Heart left ventricle (tissue), 16 donors: ENCODE data around the gene IFIT2. TPM values are rescaled to one million over a fixed set of nuclear protein-coding genes. Genes with fewer than 3 reads are reported as not detected.

Experiments
- ATAC-seq, 4 donors: fragments of 200-7000 bp; cut with Tn5 transposase; one replicate each; pipeline ENCODE4 v1.9.1; 2020 to 2022; ENCODE audit warnings: moderate library complexity in 4 of 4, mild to moderate bottlenecking in 3 of 4, moderate number of reproducible peaks in 1 of 4
- DNase-seq, 5 donors: peaks; one replicate each; pipeline ENCODE4 v3.0.0-alpha.2; 2020
- H3K27ac ChIP-seq, 12 donors: fragments of 200-600 bp; sonication (generic) in 4 of 12; one replicate each; pipeline versions ENCODE4 v1.5.0 to v1.8.0; 2016 to 2022; ENCODE audit warnings: mild to moderate bottlenecking in 2 of 12
- H3K27me3 ChIP-seq, 9 donors: fragments of 200-600 bp; sonication (generic) in 2 of 9; one replicate each; pipeline versions ENCODE4 v1.5.1 to v1.8.0; 2016 to 2022; ENCODE audit warnings: mild to moderate bottlenecking in 3 of 9
- H3K36me3 ChIP-seq, 9 donors: fragments of 200-600 bp; sonication (generic) in 2 of 9; one replicate each; pipeline versions ENCODE4 v1.5.0 to v1.8.0; 2018 to 2022; ENCODE audit warnings: mild to moderate bottlenecking in 2 of 9
- H3K4me1 ChIP-seq, 12 donors: fragments of 200-600 bp; sonication (generic) in 4 of 12; one replicate each; pipeline versions ENCODE4 v1.5.0 to v1.8.0; 2016 to 2022; ENCODE audit warnings: mild to moderate bottlenecking in 3 of 12
- H3K4me3 ChIP-seq, 12 donors: fragments of 200-600 bp; sonication (generic) in 4 of 12; one replicate each; pipeline versions ENCODE4 v1.5.0 to v1.8.0; 2017 to 2022; ENCODE audit warnings: mild to moderate bottlenecking in 9 of 12, moderate library complexity in 4 of 12
- H3K9me3 ChIP-seq, 12 donors: fragments of 200-600 bp; sonication (generic) in 4 of 12; one replicate each; pipeline versions ENCODE4 v1.5.0 to v1.8.0; 2016 to 2022; ENCODE audit warnings: mild to moderate bottlenecking in 1 of 12
- POLR2A ChIP-seq, 2 donors: fragments of 450-650 bp; IDR thresholded peaks; one replicate each; pipeline ENCODE4 v1.6.1; 2017; ENCODE audit warnings: antibody characterized with exemption in 2 of 2, mild to moderate bottlenecking in 2 of 2, moderate library complexity in 2 of 2
- WGBS, 4 donors: extraction: QIAGEN DNeasy Blood & Tissue Kit in 2 of 4; methylation state at CpG; one replicate each; pipeline versions ENCODE4 v1.1.5 to v1.1.7; 2013 to 2018; 5-methylcytosine and 5-hydroxymethylcytosine counted together
- intact Hi-C, 10 donors: fragments of 100-400 bp; cut with DNase I; formaldehyde crosslinking; loops; one replicate each; pipeline versions ENCODE4 v1.11.1 to v1.14.2; 2022
- polyA plus RNA-seq, 2 donors: library from polyadenylated mRNA; stranded (reverse); fragments of 200-250 nt; gene quantifications; one replicate each; pipeline ENCODE4 v1.2.3, GENCODE V29; 2013
- total RNA-seq, 9 donors: library from RNA; depleted of rRNA in 2 of 9; stranded (reverse); fragments of >200 nt in 2 of 9; fragmentation: NEBNext Ultra II Directional in 3 of 9; extraction: Animal tissue kit (Norgen Biotek cat#: 25700) in 3 of 9; gene quantifications; one replicate each; pipeline versions ENCODE4 v1.1.0 to v1.2.4, GENCODE V29; 2016 to 2023
- TF ChIP-seq, protein P1 (sequence below), 12 donors: fragments of 200-600 bp; sonication (generic) in 4 of 12; IDR thresholded peaks; one replicate each; pipeline versions ENCODE4 v1.5.0 to v1.8.0; 2018 to 2022; ENCODE audit warnings: antibody characterized with exemption in 12 of 12, mild to moderate bottlenecking in 5 of 12
- donor health status: ischemic (EF 13 %, LVEDD 7.1; RV severe dilation, severe dysfunction).
- donor health status: healthy with polysubstance abuse.
- donor health status: DM: no; HTN: yes; CAD: no.
- donor health status: DM: no; HTN: no; CAD: no.
- donor health status: ischemic (EF 25% LVEDD 6.9; RV normal size, moderate dysfunction).
- donor health status: ischemic (EF 25% LVEDD 5.7; RV mildly dilated, moderate dysfunction).
- donor health status: healthy.
- donor health status: DM: yes; HTN: yes; CAD: no.
- donor health status: ischemic (EF 35%, LVEDD 5.7; RV mildly dilated, moderate dysfunction).
- donor health status: nonischemic (EF 11% LVEDD 7.7; RV severe dilation, severe dysfunction).
- donor health status: DM: yes; HTN: yes; CAD: no.
- donor health status: PGD.
- donor health status: ischemic (EF 29% LVEDD 5.4; RV normal size, mild dysfunction).
- donor health status: nonischemic (EF 23%, LVEDD 6.1; RV moderate dilation, normal function).

IFIT2 gene
- total and polyA plus RNA-seq, 11 donors = 2.1 to 30.2 (median 3.6) TPM

DNA sequence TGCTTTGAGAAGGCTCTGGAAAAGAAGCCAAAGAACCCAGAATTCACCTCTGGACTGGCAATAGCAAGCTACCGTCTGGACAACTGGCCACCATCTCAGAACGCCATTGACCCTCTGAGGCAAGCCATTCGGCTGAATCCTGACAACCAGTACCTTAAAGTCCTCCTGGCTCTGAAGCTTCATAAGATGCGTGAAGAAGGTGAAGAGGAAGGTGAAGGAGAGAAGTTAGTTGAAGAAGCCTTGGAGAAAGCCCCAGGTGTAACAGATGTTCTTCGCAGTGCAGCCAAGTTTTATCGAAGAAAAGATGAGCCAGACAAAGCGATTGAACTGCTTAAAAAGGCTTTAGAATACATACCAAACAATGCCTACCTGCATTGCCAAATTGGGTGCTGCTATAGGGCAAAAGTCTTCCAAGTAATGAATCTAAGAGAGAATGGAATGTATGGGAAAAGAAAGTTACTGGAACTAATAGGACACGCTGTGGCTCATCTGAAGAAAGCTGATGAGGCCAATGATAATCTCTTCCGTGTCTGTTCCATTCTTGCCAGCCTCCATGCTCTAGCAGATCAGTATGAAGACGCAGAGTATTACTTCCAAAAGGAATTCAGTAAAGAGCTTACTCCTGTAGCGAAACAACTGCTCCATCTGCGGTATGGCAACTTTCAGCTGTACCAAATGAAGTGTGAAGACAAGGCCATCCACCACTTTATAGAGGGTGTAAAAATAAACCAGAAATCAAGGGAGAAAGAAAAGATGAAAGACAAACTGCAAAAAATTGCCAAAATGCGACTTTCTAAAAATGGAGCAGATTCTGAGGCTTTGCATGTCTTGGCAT lies 4.8 kb downstream of the IFIT2 start:
- no peak overlapping the region for H3K27ac ChIP-seq

DNA sequence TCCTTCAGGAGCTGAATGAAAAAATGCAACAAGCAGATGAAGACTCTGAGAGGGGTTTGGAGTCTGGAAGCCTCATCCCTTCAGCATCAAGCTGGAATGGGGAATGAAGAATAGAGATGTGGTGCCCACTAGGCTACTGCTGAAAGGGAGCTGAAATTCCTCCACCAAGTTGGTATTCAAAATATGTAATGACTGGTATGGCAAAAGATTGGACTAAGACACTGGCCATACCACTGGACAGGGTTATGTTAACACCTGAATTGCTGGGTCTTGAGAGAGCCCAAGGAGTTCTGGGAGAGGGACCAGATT lies 5.4 kb downstream of the IFIT2 start:
- Histone ChIP-seq H3K27me3 (no peaks in the 10 kb centered on the region), H3K27ac (no peak overlapping the region), H3K4me1 (peaks cover 0 to 28% (median 16%) of the 10 kb centered on the region in 12 donors), H3K4me3 (no peak overlapping the region), H3K36me3 (peaks cover 0 to 35% (median 29%) of the 10 kb centered on the region in 9 donors), H3K9me3 (no peaks in the 10 kb centered on the region)
- no peak for DNase-seq
- TF ChIP-seq POLR2A (IDR thresholded peaks at IDR 0.05) = no peak
- TF ChIP-seq, protein P1, sequence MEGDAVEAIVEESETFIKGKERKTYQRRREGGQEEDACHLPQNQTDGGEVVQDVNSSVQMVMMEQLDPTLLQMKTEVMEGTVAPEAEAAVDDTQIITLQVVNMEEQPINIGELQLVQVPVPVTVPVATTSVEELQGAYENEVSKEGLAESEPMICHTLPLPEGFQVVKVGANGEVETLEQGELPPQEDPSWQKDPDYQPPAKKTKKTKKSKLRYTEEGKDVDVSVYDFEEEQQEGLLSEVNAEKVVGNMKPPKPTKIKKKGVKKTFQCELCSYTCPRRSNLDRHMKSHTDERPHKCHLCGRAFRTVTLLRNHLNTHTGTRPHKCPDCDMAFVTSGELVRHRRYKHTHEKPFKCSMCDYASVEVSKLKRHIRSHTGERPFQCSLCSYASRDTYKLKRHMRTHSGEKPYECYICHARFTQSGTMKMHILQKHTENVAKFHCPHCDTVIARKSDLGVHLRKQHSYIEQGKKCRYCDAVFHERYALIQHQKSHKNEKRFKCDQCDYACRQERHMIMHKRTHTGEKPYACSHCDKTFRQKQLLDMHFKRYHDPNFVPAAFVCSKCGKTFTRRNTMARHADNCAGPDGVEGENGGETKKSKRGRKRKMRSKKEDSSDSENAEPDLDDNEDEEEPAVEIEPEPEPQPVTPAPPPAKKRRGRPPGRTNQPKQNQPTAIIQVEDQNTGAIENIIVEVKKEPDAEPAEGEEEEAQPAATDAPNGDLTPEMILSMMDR (IDR thresholded peaks at IDR 0.05) = no peak
- no peak for ATAC-seq
- intact Hi-C loops = loop anchor here in 1 of 10 donors (10.0 kb wide), 1 partner anchor 108 kb away; the partner anchor contains the start of gene IFIT5

More for the DNA sequence above, 4.8 kb downstream of the IFIT2 start:
- 91 to 95% (median 94%) methylated on average over 12 to 13 of the region's 13 CpGs for WGBS, 4 donors
- Histone ChIP-seq H3K4me1 (peaks cover 0 to 28% (median 16%) of the 10 kb centered on the region in 12 donors), H3K36me3 (peaks cover 0 to 35% (median 29%) of the 10 kb centered on the region in 9 donors), H3K4me3 (no peak overlapping the region), H3K27me3 (no peaks in the 10 kb centered on the region), H3K9me3 (no peaks in the 10 kb centered on the region)
- TF ChIP-seq, protein P1 (IDR thresholded peaks at IDR 0.05) = no peak
- no peak for TF ChIP-seq POLR2A (IDR thresholded peaks at IDR 0.05)
- DNase-seq (no peak), ATAC-seq (no peak)
- intact Hi-C loops = loop anchor here in 1 of 10 donors (10.0 kb wide), 1 partner anchor 108 kb away; the partner anchor contains the start of gene IFIT5

DNA sequence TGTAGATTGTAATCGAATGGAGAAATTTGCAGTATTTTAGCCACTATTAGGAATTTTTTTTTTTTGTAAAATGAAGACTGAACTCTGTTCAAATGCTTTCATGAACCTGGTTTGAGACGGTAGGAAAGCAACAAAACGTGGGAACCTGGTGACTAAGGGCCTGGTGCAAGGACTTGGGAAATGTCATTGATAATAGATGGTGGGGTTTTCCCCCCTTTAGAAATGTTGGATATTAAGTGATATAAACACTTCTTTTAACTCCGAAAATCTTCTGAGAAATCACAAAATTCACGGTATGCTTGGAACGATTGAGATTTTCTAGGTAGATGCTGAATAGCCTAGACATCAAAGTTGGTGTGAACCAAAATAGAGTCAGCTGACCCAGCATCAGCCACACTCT lies 6.4 kb downstream of the IFIT2 start:
- no peak overlapping the region for H3K4me3 ChIP-seq
- intact Hi-C loops = loop anchor here in 1 of 10 donors (10.0 kb wide), 1 partner anchor 107 kb away; the partner anchor contains the start of gene IFIT5
- no peak for ATAC-seq
- H3K27me3 ChIP-seq = no peaks in the 10 kb centered on the region
- H3K27ac ChIP-seq = no peak overlapping the region
- peaks cover 0 to 35% (median 29%) of the 10 kb centered on the region in 9 donors for H3K36me3 ChIP-seq
- no peaks in the 10 kb centered on the region for H3K9me3 ChIP-seq
- peaks cover 0 to 19% (median 12%) of the 10 kb centered on the region in 12 donors for H3K4me1 ChIP-seq
- no peak for DNase-seq
- 94 to 97% (median 95%) methylated on average over 6 of the region's 6 CpGs for WGBS, 4 donors
- TF ChIP-seq, protein P1 (IDR thresholded peaks at IDR 0.05) = no peak
- TF ChIP-seq POLR2A (IDR thresholded peaks at IDR 0.05) = no peak

DNA sequence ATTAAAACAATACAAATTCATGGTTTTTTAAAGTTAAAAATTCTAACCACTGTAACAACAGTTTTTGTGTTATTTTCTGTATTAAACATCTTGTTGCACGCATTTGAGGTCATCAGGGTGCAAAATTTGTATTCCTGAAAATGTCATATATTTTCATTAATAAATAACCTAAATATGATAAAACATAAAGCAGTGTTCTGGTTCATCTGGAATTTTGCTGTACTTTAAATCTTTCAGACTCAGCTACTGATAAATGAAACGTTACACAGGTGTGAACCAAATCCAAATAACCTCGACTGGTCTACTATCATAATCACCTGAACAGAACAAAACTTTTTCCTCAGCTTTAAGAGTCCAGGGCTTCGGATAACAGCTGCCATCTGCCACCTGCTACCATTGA lies 6.9 kb downstream of the IFIT2 start:
- ATAC-seq (no peak), DNase-seq (no peak)
- Histone ChIP-seq H3K36me3 (peaks cover 0 to 35% (median 29%) of the 10 kb centered on the region in 9 donors), H3K27me3 (no peaks in the 10 kb centered on the region), H3K4me1 (peaks cover 0 to 15% (median 8%) of the 10 kb centered on the region in 12 donors), H3K27ac (no peak overlapping the region), H3K4me3 (no peak overlapping the region), H3K9me3 (no peaks in the 10 kb centered on the region)
- TF ChIP-seq, protein P1 (IDR thresholded peaks at IDR 0.05) = no peak
- no peak for TF ChIP-seq POLR2A (IDR thresholded peaks at IDR 0.05)
- WGBS, 4 donors = 91 to 96% (median 92%) methylated on average over 4 of the region's 4 CpGs
- intact Hi-C loops = loop anchor here in 1 of 10 donors (10.0 kb wide), 1 partner anchor 106 kb away; the partner anchor contains the start of gene IFIT5
